ENCODE results near the gene CCDC196.

DNA sequence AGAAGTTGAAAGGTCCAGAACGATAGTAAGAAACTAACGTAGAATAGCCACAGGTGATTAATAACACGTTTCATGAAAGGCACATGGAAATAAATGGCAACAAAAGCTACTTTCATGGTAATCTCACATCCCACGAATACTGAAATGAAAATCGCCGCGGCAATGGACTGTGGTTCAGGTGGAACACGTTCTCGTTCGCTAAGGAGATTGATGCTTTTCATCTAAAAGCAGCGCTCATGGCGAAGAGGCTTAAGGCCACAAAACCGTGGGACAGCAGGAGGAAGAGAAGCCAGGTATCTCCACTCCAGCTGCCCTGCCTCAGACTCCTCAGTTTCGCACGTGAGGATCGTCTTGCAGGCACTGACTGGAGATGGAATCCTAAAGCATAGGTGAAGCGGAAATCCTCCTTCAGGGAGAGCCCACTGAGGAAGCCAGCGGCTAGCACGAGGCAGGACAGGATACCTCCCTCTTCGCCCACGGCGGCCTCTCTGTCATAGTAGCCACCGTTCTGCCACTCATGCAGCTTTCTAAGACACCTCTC lies 21.1 kb downstream of the CCDC196 start:
- TF ChIP-seq CTCF (IDR thresholded peaks at IDR 0.05) (no peak), EP300 (IDR thresholded peaks at IDR 0.05; ENCODE audit: low read depth) (no peak), POLR2AphosphoS5 (IDR thresholded peaks at IDR 0.05) (no peak)
